ENCODE measurements around the gene CTNNBIP1. TPM values are rescaled to one million over a fixed set of nuclear protein-coding genes. Genes with fewer than 3 reads are reported as not detected.

CTNNBIP1 gene
- total and polyA plus RNA-seq, 2 of the 8 experiments (the other 6 are each of a cell fraction or from before 2014, with no cell fraction given): 40.9 to 46.6 TPM

DNA sequence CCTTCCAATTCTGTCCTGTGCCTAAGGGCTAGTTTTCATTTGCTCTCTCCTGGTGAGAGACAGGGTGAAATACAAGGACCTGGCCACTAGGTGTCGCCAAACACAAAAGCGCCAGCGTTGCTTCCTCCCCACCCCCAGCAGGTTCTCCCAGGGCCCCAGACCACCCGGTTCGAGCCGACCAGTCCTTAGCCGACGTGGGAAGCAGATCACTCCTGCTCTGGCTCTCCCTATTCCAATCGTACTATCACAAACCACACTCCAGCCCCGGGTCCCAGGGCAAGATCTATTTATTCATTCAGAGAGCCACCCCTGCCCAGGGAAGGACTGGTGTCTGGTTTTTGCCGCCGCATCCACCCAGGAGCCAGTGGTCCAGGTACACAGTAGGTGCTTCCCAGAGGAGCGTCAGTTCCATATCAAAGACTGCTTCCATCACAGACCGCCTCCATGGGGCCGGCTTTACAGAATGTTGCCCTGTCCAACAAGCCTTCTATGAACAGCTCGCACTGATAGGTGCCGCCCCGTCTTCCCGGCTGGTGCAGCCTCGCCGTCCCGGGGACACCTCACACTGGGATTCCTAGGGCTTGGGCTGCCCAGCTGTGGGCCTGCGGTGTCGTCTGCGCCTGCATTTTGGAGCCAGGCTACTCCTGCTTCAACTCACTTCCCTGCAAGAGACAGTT, 35.0 kb downstream of the CTNNBIP1 start (continued):
- TF ChIP-seq KDM4A (IDR thresholded peaks at IDR 0.05; ENCODE audit: low read depth, low read length, severe bottlenecking) (no peak), BCL11A (IDR thresholded peaks at IDR 0.05; ENCODE audit: low read depth in 2 of 2, low read length in 2 of 2) (no peak), PHF8 (conservative IDR thresholded peaks at IDR 0.05; ENCODE audit: low read depth, low read length) (no peak), CHD1 (IDR thresholded peaks at IDR 0.05; ENCODE audit: low read depth, low read length) (no peak), SP2 (IDR thresholded peaks at IDR 0.05; ENCODE audit: low read length) (no peak), MAX (IDR thresholded peaks at IDR 0.05) (no peak), POLR2AphosphoS5 (IDR thresholded peaks at IDR 0.05; ENCODE audit: low read depth, low read length) (no peak), CREB1 (IDR thresholded peaks at IDR 0.05) (peak; percentile 37; the same call in 1 of the 2 replicates), YY1 (IDR thresholded peaks at IDR 0.05; ENCODE audit: low read depth, low read length) (0 out of 2 replicates have a peak, but pooled peaks have one; percentile 31), TEAD4 (IDR thresholded peaks at IDR 0.05; ENCODE audit: low read depth, low read length) (no peak), EZH2 (IDR thresholded peaks at IDR 0.05; ENCODE audit: low read depth, low read length, severe bottlenecking) (no peak), BACH1 (IDR thresholded peaks at IDR 0.05; ENCODE audit: low read length) (no peak), SIRT6 (IDR thresholded peaks at IDR 0.05; ENCODE audit: low read length) (no peak), SAP30 (IDR thresholded peaks at IDR 0.05; ENCODE audit: insufficient read depth, insufficient replicate concordance, low read length) (no peak), RXRA (IDR thresholded peaks at IDR 0.05; ENCODE audit: insufficient read depth, low read depth, low read length) (no peak), HDAC2 (IDR thresholded peaks at IDR 0.05; ENCODE audit: borderline replicate concordance in 1 of 2, low read depth in 2 of 2, low read length in 2 of 2) (no peak), KDM5A (IDR thresholded peaks at IDR 0.05; ENCODE audit: low read length) (no peak), NANOG (IDR thresholded peaks at IDR 0.05; ENCODE audit: insufficient read depth, low read depth, low read length, poor library complexity, severe bottlenecking) (no peak), SIX5 (IDR thresholded peaks at IDR 0.05; ENCODE audit: low read depth, low read length) (no peak), FOSL1 (IDR thresholded peaks at IDR 0.05; ENCODE audit: insufficient read depth, low read depth, low read length) (no peak), SP4 (IDR thresholded peaks at IDR 0.05; ENCODE audit: low read length) (peak; percentile 71; the same call in 1 of the 2 replicates), MAFK (IDR thresholded peaks at IDR 0.05; ENCODE audit: low read depth, low read length) (no peak), TBP (IDR thresholded peaks at IDR 0.05; ENCODE audit: low read depth, low read length) (peak; percentile 48; the same call in 1 of the 2 replicates)
- TF ChIP-seq, protein P1, sequence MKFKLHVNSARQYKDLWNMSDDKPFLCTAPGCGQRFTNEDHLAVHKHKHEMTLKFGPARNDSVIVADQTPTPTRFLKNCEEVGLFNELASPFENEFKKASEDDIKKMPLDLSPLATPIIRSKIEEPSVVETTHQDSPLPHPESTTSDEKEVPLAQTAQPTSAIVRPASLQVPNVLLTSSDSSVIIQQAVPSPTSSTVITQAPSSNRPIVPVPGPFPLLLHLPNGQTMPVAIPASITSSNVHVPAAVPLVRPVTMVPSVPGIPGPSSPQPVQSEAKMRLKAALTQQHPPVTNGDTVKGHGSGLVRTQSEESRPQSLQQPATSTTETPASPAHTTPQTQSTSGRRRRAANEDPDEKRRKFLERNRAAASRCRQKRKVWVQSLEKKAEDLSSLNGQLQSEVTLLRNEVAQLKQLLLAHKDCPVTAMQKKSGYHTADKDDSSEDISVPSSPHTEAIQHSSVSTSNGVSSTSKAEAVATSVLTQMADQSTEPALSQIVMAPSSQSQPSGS (IDR thresholded peaks at IDR 0.05; ENCODE audit: low read length): 0 out of 2 replicates have a peak, but pooled peaks have one; percentile 31
